ENCODE measurements around the gene IFIT3. TPM values are rescaled to one million over a fixed set of nuclear protein-coding genes. Genes with fewer than 3 reads are reported as not detected.

The IFIT3 gene
- total RNA-seq, 3 donors from 2014 or later (not counting 1 experiment from before 2014, with no cell fraction given) = 12.0 to 31.7 (median 12.2) TPM

DNA sequence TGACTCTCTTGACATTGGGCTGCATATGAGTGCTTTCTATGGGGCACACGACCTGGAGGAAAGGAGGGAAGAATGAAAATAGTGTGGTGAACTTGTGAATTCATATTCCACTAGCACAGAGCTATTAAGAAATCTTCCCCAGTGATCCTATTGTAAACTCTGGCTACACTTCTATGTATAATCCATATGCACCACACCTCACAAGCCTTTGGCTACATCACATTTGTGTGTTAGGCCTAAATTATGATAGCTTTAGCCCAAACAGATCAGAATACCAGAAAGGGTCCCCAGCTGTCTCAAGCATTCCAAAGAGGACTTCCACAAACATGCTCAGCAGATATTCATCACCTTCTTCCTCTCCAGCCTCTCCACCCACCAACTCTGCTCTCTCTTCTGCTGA, 40.3 kb downstream of the IFIT3 start:
- H3K27ac Mint-ChIP-seq = peak overlapping the region; percentile 54 to 71
- H3K36me3 Mint-ChIP-seq = no peaks in the 10 kb centered on the region
- Histone ChIP-seq H3K4me1 (ENCODE audit: control insufficient read depth, insufficient read depth, low read length) (peaks cover 9% of the 10 kb centered on the region), H3K4me3 (ENCODE audit: low read length) (no peak overlapping the region), H3K27me3 (ENCODE audit: control insufficient read depth, insufficient read depth, low read length) (no peaks in the 10 kb centered on the region), H3K27ac (ENCODE audit: low read length) (peak overlapping the region; percentile 15), H3K36me3 (ENCODE audit: control insufficient read depth, insufficient read depth, low read length) (no peaks in the 10 kb centered on the region), H3K9me3 (ENCODE audit: control insufficient read depth, insufficient read depth, low read length) (no peaks in the 10 kb centered on the region)
- intact Hi-C loops (cut with micrococcal nuclease) = loop anchor here (2.0 kb wide), 1 partner anchor 67 kb away; no protein-coding TSS in a partner anchor
- TF ChIP-seq, protein P1, sequence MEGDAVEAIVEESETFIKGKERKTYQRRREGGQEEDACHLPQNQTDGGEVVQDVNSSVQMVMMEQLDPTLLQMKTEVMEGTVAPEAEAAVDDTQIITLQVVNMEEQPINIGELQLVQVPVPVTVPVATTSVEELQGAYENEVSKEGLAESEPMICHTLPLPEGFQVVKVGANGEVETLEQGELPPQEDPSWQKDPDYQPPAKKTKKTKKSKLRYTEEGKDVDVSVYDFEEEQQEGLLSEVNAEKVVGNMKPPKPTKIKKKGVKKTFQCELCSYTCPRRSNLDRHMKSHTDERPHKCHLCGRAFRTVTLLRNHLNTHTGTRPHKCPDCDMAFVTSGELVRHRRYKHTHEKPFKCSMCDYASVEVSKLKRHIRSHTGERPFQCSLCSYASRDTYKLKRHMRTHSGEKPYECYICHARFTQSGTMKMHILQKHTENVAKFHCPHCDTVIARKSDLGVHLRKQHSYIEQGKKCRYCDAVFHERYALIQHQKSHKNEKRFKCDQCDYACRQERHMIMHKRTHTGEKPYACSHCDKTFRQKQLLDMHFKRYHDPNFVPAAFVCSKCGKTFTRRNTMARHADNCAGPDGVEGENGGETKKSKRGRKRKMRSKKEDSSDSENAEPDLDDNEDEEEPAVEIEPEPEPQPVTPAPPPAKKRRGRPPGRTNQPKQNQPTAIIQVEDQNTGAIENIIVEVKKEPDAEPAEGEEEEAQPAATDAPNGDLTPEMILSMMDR (IDR thresholded peaks at IDR 0.05) = no peak
- H3K9me3 Mint-ChIP-seq = no peaks in the 10 kb centered on the region
- H3K4me3 Mint-ChIP-seq = no peak overlapping the region
- WGBS (ENCODE audit: insufficient coverage) = 60% methylated on average over 1 of the region's 1 CpG
- peaks cover 23 to 30% of the 10 kb centered on the region in 2 donors for H3K4me1 Mint-ChIP-seq
- no peak for ATAC-seq
- H3K27me3 Mint-ChIP-seq (ENCODE audit: low read depth in 2 of 2) = peaks cover 0 to 16% of the 10 kb centered on the region in 2 donors
- no peak for DNase-seq

DNA sequence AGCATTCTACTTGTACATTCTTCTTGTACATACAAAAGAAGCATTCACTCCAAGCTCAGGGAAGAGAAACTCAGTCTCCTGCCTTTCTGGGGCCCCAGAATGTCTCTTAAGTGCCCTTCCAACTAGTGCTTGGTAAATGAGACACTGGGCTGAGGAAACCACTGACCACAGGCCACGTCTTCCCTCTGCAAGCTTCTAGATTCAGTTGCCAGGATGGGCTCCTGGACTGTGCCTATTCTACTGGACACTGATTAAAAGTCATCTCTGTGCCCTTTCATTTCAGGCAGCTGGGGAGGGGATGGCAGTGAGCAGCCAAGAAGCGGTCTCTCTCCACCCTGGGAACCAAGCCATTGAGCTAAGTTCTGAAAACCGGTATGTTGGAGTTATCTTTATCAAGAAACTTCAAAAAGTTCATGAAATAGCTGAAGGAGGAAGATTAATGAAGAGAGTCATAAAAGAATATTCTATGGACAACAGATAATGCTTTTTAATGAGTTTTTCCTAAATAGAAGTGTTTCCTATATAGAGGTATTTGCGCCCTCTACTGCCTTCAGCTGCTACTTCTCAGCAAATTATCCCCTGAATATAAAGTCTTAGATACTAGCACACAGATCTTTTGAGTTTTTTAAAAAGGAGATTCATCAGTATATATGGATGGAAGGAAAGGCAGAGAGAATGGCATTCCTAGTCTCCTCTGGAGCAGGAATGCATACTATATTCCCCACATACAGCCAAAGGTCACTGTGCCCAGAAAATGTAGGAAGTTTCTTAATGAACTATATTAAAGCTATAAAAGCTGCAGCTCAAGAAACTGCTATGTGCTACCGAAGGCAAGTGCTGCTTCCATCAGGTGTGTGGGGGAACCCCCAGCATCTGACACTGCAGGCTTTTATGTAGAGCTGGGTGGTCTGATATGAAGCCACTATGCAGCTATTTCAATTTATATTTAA, 41.6 kb downstream of the IFIT3 start:
- peaks cover 0 to 18% of the 10 kb centered on the region in 2 donors for H3K27me3 Mint-ChIP-seq (ENCODE audit: low read depth in 2 of 2)

DNA sequence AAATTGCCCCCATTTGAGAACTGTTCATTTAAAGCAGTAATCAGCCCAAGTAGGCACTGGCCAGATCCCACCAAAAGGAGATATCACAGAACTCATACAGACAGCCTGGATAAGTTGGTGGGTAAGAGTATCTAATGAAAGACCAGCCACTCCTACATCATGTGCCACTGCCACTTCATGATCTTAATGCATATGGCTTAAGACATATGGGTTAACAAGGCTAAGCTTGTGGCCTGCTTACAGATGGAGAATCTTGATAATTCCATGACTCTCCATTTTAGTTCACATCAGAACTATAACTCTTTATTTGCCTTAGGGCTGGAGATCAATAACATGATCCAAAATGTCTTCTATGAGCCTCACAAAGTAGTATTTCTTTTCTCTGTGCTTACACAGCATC, 43.3 kb downstream of the IFIT3 start:
- Histone ChIP-seq H3K36me3 (ENCODE audit: control insufficient read depth, insufficient read depth, low read length) (no peaks in the 10 kb centered on the region), H3K27me3 (ENCODE audit: control insufficient read depth, insufficient read depth, low read length) (no peaks in the 10 kb centered on the region), H3K4me1 (ENCODE audit: control insufficient read depth, insufficient read depth, low read length) (peaks cover 9% of the 10 kb centered on the region), H3K27ac (ENCODE audit: low read length) (no peak overlapping the region), H3K4me3 (ENCODE audit: low read length) (no peak overlapping the region), H3K9me3 (ENCODE audit: control insufficient read depth, insufficient read depth, low read length) (no peaks in the 10 kb centered on the region)
- no peak for ATAC-seq
- Mint-ChIP-seq H3K4me3 (no peak overlapping the region), H3K9me3 (no peaks in the 10 kb centered on the region), H3K4me1 (peaks cover 23 to 25% of the 10 kb centered on the region in 2 donors), H3K36me3 (no peaks in the 10 kb centered on the region), H3K27me3 (ENCODE audit: low read depth in 2 of 2) (peaks cover 0 to 18% of the 10 kb centered on the region in 2 donors), H3K27ac (no peak overlapping the region)
- no peak for DNase-seq
- TF ChIP-seq, protein P1 (IDR thresholded peaks at IDR 0.05) = no peak
- intact Hi-C loops (cut with micrococcal nuclease) = no loop called here

More for the DNA sequence above, 41.6 kb downstream of the IFIT3 start:
- ATAC-seq (no peak), DNase-seq (peak in 1 of 2 donors; percentile 55)
- Mint-ChIP-seq H3K36me3 (no peaks in the 10 kb centered on the region), H3K9me3 (no peaks in the 10 kb centered on the region), H3K4me3 (no peak overlapping the region), H3K4me1 (peaks cover 23 to 25% of the 10 kb centered on the region in 2 donors), H3K27ac (peak overlapping the region in 1 of 2 donors; percentile 54)
- H3K4me3 ChIP-seq (ENCODE audit: low read length) = no peak overlapping the region
- peaks cover 9% of the 10 kb centered on the region for H3K4me1 ChIP-seq (ENCODE audit: control insufficient read depth, insufficient read depth, low read length)
- no peaks in the 10 kb centered on the region for H3K36me3 ChIP-seq (ENCODE audit: control insufficient read depth, insufficient read depth, low read length)
- H3K9me3 ChIP-seq (ENCODE audit: control insufficient read depth, insufficient read depth, low read length) = no peaks in the 10 kb centered on the region
- intact Hi-C loops (cut with micrococcal nuclease) = loop anchor here (1.0 to 2.0 kb wide), 2 partner anchors 69 to 76 kb away; no protein-coding TSS in a partner anchor
- H3K27ac ChIP-seq (ENCODE audit: low read length) = no peak overlapping the region
- 65% methylated on average over 4 of the region's 5 CpGs for whole genome bisulfite sequencing (ENCODE audit: insufficient coverage)
- TF ChIP-seq, protein P1 (IDR thresholded peaks at IDR 0.05) = peak; percentile 54
- H3K27me3 ChIP-seq (ENCODE audit: control insufficient read depth, insufficient read depth, low read length) = no peaks in the 10 kb centered on the region
